Neuronal stem cell (in vitro differentiated cells): ENCODE results near the gene SYNGR3.
A peak's percentile ranks its signal among the peaks of the same experiment; 100 is the strongest.

Experiments used
- DNase-seq: peaks from one replicate; pipeline ENCODE4 v3.0.0-alpha.2; 2013; ENCODE audit warnings: low spot score
- H2AFZ ChIP-seq: one replicate; pipeline ENCODE4 v1.6.1; 2013; ENCODE audit warnings: mild to moderate bottlenecking, low read length, inconsistent platforms
- H2AK5ac ChIP-seq: 2 replicates; pipeline ENCODE4 v1.6.1; 2013; ENCODE audit warnings: low read depth, mild to moderate bottlenecking, inconsistent platforms, low read length, moderate library complexity, mixed read lengths
- H2BK120ac ChIP-seq: 2 replicates; pipeline ENCODE4 v1.6.1; 2013; ENCODE audit warnings: low read depth, mild to moderate bottlenecking, inconsistent platforms, low read length, moderate library complexity, mixed read lengths
- H2BK12ac ChIP-seq: one replicate; pipeline ENCODE4 v1.6.1; 2013; ENCODE audit warnings: low read length, inconsistent platforms
- H2BK15ac ChIP-seq: 2 replicates; pipeline ENCODE4 v1.6.1; 2013; ENCODE audit warnings: mild to moderate bottlenecking, low read length, inconsistent platforms, mixed read lengths
- H2BK5ac ChIP-seq: one replicate; pipeline ENCODE4 v1.6.1; 2013; ENCODE audit warnings: inconsistent platforms, mild to moderate bottlenecking, low read length, moderate library complexity
- H3K14ac ChIP-seq: one replicate; pipeline ENCODE4 v1.6.1; 2013; ENCODE audit warnings: low read length, inconsistent platforms
- H3K18ac ChIP-seq: 2 replicates; pipeline ENCODE4 v1.6.1; 2013; ENCODE audit warnings: low read length, inconsistent platforms
- H3K23ac ChIP-seq: 2 replicates; pipeline ENCODE4 v1.6.1; 2013; ENCODE audit warnings: low read depth, mild to moderate bottlenecking, mixed read lengths, low read length, inconsistent platforms; ENCODE audit not compliant: poor library complexity
- H3K27ac ChIP-seq: replicated peaks from 3 replicates; pipeline ENCODE4 v1.5.1; 2013; ENCODE audit warnings: low read length, inconsistent platforms
- H3K27me3 ChIP-seq, 3 experiments: 2 replicates each; pipeline ENCODE4 v1.6.1; 2013; ENCODE audit warnings: low read length in 3 of 3, mild to moderate bottlenecking in 2 of 3, inconsistent platforms in 1 of 3, low read depth in 1 of 3, mixed read lengths in 1 of 3, moderate library complexity in 1 of 3; ENCODE audit not compliant: control insufficient read depth in 3 of 3, insufficient read depth in 3 of 3
- H3K36me3 ChIP-seq, 2 donors: replicated peaks in 1 of 2; 2 replicates each; pipeline ENCODE4 v1.6.1; 2013; ENCODE audit warnings: low read length in 2 of 2; ENCODE audit not compliant: control insufficient read depth in 2 of 2, insufficient read depth in 2 of 2
- H3K4ac ChIP-seq: 2 replicates; pipeline ENCODE4 v1.6.1; 2013; ENCODE audit warnings: inconsistent platforms, mild to moderate bottlenecking, low read length, moderate library complexity
- H3K4me1 ChIP-seq, 2 donors: 1 replicate in 1 of 2; 2 replicates in 1 of 2; pipeline ENCODE4 v1.6.1; 2013; ENCODE audit warnings: low read length in 2 of 2, low read depth in 1 of 2; ENCODE audit not compliant: control insufficient read depth in 2 of 2, insufficient read depth in 1 of 2
- H3K4me2 ChIP-seq: one replicate; pipeline ENCODE4 v1.6.1; 2013; ENCODE audit warnings: mild to moderate bottlenecking, low read length, inconsistent platforms; ENCODE audit not compliant: insufficient read depth, poor library complexity, severe bottlenecking
- H3K4me3 ChIP-seq, 2 donors: 2 replicates each; pipeline ENCODE4 v1.5.1; 2013; ENCODE audit warnings: low read length in 2 of 2, mild to moderate bottlenecking in 2 of 2, inconsistent platforms in 1 of 2, moderate library complexity in 1 of 2
- H3K79me1 ChIP-seq: one replicate; pipeline ENCODE4 v1.6.1; 2013; ENCODE audit warnings: low read depth, mild to moderate bottlenecking, inconsistent platforms, low read length, moderate library complexity
- H3K9ac ChIP-seq: one replicate; pipeline ENCODE4 v1.6.1; 2013; ENCODE audit warnings: mild to moderate bottlenecking, low read depth, low read length, inconsistent platforms; ENCODE audit not compliant: poor library complexity
- H3K9me3 ChIP-seq, 2 donors: replicated peaks in 1 of 2; 2 replicates each; pipeline versions ENCODE3 to v1.6.1; 2013; ENCODE audit warnings: low read length in 2 of 2, mild to moderate bottlenecking in 2 of 2, inconsistent platforms in 1 of 2, low read depth in 1 of 2, mixed read lengths in 1 of 2, moderate library complexity in 1 of 2; ENCODE audit not compliant: control insufficient read depth in 2 of 2, insufficient read depth in 1 of 2
- H4K8ac ChIP-seq: one replicate; pipeline ENCODE4 v1.6.1; 2013; ENCODE audit warnings: low read depth, mild to moderate bottlenecking, inconsistent platforms, low read length, moderate library complexity
- H4K91ac ChIP-seq: one replicate; pipeline ENCODE4 v1.6.1; 2013; ENCODE audit warnings: low read length, low read depth, mild to moderate bottlenecking, inconsistent platforms; ENCODE audit not compliant: poor library complexity
- WGBS, 2 donors: extraction: QIAGEN DNeasy Blood & Tissue Kit; methylation state at CpG; one replicate each; pipeline ENCODE4 v1.1.7; 2013; ENCODE audit warnings: missing lambda C conversion rate in 2 of 2, mixed read lengths in 1 of 2; ENCODE audit not compliant: insufficient read length in 2 of 2, insufficient replicate concordance in 1 of 2; ENCODE audit errors: extremely low coverage in 2 of 2; 5-methylcytosine and 5-hydroxymethylcytosine counted together

SYNGR3 gene

DNA sequence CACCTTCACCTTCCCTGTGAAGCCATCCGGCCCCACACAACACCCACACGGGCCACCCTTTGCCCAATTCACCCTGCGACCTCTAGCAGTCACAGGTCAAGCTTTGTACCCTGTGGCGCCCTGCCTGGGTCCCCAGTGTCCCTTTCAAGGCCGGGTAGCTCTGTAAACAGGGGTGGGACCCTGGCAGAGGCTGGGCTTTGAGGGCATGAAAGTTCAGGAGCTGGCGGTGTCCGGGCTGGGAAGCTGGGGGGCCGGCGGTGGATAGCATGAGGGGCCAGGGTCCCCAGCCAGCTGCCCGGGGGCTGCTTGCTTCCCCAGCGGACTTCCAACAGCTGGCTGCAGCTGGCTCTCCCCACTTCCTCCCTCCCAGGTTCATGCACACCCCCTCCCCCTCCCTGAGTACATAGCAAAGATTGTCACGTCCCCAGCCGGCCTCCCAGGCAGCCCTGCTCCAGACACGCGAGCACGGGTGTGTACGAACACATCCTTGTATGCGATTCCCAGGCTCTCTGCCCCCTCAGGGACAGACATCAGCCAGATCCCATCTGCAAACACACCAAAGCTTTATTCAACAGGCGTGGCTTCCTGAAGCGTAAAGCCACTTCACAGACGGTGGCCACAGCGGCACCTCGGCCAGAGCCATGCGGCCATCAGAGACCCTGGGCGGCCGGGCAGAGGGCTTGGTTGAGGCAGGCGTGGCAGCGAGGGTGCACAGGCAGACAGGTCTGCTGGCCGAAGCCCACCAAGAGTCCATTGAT is 49.7 kb downstream of the SYNGR3 start:
- Histone ChIP-seq H3K27ac (no peak overlapping the region), H3K9ac (peak overlapping the region; percentile 63), H3K4ac (no peak overlapping the region), H3K4me2 (no peak overlapping the region), H4K8ac (no peak overlapping the region), H3K18ac (no peak overlapping the region), H3K27me3 (no peaks in the 10 kb centered on the region), H2BK5ac (no peak overlapping the region), H3K23ac (peak overlapping the region; percentile 85), H3K14ac (no peak overlapping the region), H2BK12ac (peak overlapping the region; percentile 46), H2AFZ (no peak overlapping the region), H4K91ac (no peak overlapping the region), H3K4me3 (no peak overlapping the region), H2AK5ac (no peak overlapping the region), H2BK120ac (no peak overlapping the region), H2BK15ac (peak overlapping the region; percentile 37), H3K4me1 (peaks cover 4 to 19% of the 10 kb centered on the region in 2 donors), H3K36me3 (peaks cover 0 to 6% of the 10 kb centered on the region in 2 donors), H3K9me3 (no peaks in the 10 kb centered on the region), H3K79me1 (peaks cover 5% of the 10 kb centered on the region)
- DNase-seq: no peak
- no CpG with 5 or more reads among the region's 29 CpGs for WGBS, 2 donors

DNA sequence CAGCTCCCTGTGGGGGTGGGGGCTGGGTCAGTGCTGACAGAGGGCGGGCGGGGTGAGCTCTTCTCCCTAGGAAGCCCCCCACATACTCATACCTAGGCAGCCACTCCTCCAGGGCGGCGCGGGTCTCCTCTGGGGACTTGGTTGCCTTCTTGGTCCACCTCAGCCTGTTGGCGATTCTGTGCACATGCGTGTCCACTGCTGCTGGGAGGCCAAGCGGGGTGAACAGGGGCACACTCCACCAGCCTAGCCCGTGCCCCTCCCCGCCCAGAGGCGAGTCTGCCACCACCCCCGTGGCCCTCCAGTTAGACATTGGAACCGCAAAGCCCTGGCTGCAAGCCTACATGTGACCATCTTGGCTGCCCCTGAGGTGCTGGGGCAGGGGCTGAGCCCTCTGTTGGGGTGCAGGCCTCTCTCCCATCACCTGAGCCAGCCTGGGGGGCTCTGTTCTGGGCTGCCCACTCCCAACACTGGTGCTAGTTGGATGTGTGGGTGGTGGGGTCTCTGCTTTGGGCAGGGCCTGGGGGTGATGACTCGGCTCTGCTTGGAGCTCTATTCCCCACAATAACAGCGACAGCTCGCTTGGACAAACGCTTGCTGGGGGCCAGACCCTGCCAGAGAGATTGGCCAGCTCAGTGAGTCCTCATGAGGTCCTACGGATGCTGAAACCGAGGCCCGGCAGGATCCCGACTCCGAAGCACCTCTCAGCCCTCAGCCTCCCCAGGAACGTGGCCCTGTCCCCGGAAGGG is 50.4 kb downstream of the SYNGR3 start:
- Histone ChIP-seq H3K4me1 (peaks cover 4 to 19% of the 10 kb centered on the region in 2 donors), H3K4me3 (no peak overlapping the region), H2BK15ac (no peak overlapping the region), H3K27me3 (no peaks in the 10 kb centered on the region), H3K4me2 (no peak overlapping the region), H3K14ac (no peak overlapping the region), H3K36me3 (peaks cover 0 to 8% of the 10 kb centered on the region in 2 donors), H3K27ac (no peak overlapping the region), H4K91ac (no peak overlapping the region), H2AFZ (no peak overlapping the region), H4K8ac (no peak overlapping the region), H3K23ac (peak overlapping the region; percentile 43), H3K9me3 (no peaks in the 10 kb centered on the region), H3K79me1 (peaks cover 4% of the 10 kb centered on the region), H2AK5ac (no peak overlapping the region), H2BK120ac (no peak overlapping the region), H2BK5ac (no peak overlapping the region), H3K18ac (peak overlapping the region; percentile 28), H3K4ac (peak overlapping the region; percentile 53), H2BK12ac (peak overlapping the region; percentile 22), H3K9ac (peak overlapping the region; percentile 44)
- WGBS, 2 donors: no CpG with 5 or more reads among the region's 24 CpGs
- no peak for DNase-seq

GRCh38 chr16:2040787-2041522 is 51.2 kb downstream of the SYNGR3 start:
- Histone ChIP-seq H3K14ac (no peak overlapping the region), H2AK5ac (no peak overlapping the region), H2AFZ (no peak overlapping the region), H3K9ac (no peak overlapping the region), H3K18ac (peak overlapping the region; percentile 28), H3K79me1 (peaks cover 2% of the 10 kb centered on the region), H3K23ac (no peak overlapping the region), H3K4me3 (no peak overlapping the region), H3K36me3 (peaks cover 0 to 11% of the 10 kb centered on the region in 2 donors), H3K4me1 (peaks cover 0 to 12% of the 10 kb centered on the region in 2 donors), H3K27ac (no peak overlapping the region), H2BK5ac (no peak overlapping the region), H2BK15ac (no peak overlapping the region), H2BK12ac (peak overlapping the region; percentile 10), H3K9me3 (no peaks in the 10 kb centered on the region), H2BK120ac (no peak overlapping the region), H4K91ac (no peak overlapping the region), H3K4ac (no peak overlapping the region), H3K27me3 (no peaks in the 10 kb centered on the region), H4K8ac (no peak overlapping the region), H3K4me2 (no peak overlapping the region)
- DNase-seq: no peak
- no CpG with 5 or more reads among the region's 20 CpGs for WGBS, 2 donors
